Activated T-cell treated with anti-CD3 and anti-CD28 coated beads, Interleukin-2, amount 50 U/mL, for 48 hours (primary cell): ENCODE data around the gene PXDC1.

Experiments used
- DNase-seq, 2 experiments: peaks; one replicate each; pipeline ENCODE4 v3.0.0-alpha.2; 2020

PXDC1 gene

DNA sequence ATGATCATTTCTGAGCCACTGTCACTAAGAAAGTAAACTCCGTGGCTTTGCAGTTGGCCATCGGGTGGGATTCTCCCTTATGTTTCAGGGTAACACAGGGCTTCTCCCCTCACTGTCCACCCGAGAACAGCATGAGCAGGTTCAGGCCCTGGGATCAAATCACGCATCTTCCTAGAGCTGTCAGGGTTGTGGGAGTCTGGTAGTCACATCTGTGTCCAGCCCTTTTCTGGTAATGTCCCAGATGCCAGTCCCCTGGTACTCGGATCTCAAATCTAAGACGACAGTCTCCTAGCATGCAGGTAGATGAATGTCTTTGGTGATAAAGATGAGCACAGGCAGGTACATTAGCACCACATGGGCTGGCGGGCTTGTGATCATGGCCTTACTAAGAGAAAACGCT lies 4.8 kb downstream of the PXDC1 start:
- DNase-seq: no peak

DNA sequence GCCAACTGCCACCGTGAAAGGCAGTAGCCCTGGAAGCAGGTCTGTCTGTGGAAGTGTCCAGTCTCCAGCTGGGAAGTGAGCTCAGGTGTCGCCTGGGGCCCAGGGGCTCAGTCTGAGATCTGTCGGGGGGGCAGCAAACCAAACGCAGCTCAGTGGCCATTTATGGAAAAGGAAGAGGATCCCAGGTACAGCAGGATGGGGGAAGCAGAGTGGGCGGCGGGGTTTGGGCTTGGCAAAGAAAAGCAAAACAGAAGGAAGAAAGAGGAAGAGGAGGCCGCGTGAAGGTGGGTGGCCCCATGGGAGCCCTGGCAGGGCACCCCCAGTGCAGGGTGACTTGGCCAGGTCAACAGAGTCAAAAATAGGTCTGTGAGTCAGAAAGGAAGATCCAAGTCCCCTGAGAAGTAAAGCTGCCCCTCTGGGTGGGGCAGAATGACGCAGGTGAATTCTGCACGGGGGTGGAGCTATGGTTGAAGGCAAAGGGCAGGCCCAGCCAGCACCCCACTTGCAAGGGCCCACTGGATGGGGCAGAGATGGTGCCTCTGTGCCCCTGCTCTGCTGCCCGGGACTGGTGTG lies 5.3 kb downstream of the PXDC1 start:
- no peak for DNase-seq

DNA sequence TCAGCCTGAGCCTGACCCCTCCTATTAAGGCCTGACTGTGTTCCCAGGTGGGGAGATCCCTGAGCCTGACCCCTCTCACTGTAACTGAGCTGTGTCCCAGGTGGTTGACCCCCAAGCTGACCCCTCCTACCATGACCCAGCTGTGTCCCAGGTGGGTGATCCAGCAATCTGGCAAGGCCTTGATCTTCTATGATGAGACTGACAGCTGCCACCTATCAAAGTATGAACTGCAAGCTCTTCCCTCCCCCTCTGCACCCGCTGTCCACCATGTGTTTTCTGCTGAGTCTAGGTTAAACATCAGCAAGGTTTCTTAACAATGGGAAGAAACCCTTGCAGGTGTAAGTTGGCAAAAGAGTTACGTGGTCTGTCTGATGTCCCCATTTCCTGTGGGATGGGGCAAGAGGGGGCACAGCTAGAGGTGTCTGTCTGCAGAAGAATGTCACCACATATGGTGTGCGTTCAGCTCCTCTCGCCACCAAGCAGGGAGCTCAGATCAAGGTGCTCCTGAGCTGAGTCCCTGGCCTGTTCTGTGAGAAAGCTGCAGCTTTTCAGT lies 5.9 kb downstream of the PXDC1 start:
- DNase-seq: no peak

DNA sequence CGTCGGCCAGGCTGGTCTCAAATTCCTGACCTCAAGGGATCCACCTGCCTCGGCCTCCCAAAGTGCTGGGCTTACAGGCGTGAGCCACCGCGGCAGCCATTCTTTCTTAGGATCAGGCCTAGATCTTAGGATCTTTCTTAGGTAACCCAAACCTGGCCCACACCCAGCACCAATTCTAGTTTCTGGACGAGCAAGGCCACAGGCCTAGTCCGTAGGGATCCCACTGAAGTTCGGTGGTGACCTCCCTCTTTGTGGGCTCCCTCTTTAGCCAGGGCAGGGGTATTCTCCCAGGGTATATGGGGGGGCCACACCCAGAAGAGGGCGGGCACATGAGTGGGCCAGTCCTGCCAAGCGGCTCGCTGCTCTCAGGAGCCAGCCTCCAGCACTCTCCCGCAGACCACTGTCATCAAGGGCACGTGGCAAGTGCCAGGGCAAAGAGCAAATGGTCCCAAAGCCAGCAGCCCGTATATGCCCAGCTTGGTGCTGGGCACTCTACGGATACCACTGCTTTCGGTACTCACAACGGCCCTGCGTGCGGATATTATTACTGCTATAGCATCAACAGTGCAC lies 6.5 kb downstream of the PXDC1 start:
- no peak for DNase-seq

DNA sequence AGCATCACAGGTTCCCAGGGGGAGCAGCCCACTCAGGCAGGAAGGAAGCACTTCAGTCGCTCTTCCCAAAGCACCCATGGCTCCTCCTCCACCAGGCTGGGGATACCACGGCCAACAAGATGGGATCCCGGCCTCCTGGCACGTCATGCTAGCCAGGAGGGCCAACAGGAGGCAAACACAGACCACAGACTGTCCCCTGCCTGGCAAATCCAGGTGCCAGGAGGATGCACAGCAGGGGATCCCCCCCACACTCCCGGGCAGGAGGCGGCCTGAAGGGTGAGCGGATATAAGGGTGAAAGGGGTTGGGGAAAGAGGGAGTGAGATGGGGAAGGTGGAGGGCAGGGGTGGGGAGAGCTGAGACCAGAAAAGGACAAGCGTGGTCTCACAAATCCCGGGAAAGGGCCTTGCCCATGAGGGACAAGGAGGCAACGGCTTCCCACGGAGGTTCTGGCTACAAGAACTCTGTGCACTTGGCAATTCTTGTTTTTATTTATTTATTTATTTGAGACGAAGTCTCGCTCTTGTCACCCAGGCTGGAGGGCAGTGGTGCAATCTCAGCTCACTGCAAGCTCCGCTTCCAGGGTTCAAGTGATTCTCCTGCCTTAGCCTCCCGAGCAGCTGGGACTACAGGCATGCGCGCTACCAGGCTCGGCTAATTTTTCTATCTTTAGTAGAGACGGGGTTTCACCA lies 7.2 kb downstream of the PXDC1 start:
- no peak for DNase-seq

DNA sequence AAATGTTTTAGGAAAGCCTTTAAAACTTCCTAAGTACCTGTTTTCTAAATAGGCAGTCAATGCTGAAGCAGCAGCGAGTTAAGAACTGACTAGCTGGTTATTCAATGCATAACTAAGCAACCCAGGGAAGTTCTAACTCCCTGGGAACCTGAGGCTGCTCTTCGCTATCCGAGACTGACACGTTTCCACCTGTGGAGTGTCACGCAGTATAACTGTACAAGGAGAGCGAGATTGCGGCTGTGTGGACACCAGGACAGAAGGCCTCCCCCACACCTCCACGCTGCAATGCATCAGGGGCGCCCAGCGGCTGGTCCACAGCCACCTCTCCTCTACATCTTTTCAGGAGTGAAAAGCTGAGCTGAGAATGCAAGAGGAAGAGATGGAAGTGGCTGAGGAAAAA lies 8.0 kb downstream of the PXDC1 start:
- no peak for DNase-seq

DNA sequence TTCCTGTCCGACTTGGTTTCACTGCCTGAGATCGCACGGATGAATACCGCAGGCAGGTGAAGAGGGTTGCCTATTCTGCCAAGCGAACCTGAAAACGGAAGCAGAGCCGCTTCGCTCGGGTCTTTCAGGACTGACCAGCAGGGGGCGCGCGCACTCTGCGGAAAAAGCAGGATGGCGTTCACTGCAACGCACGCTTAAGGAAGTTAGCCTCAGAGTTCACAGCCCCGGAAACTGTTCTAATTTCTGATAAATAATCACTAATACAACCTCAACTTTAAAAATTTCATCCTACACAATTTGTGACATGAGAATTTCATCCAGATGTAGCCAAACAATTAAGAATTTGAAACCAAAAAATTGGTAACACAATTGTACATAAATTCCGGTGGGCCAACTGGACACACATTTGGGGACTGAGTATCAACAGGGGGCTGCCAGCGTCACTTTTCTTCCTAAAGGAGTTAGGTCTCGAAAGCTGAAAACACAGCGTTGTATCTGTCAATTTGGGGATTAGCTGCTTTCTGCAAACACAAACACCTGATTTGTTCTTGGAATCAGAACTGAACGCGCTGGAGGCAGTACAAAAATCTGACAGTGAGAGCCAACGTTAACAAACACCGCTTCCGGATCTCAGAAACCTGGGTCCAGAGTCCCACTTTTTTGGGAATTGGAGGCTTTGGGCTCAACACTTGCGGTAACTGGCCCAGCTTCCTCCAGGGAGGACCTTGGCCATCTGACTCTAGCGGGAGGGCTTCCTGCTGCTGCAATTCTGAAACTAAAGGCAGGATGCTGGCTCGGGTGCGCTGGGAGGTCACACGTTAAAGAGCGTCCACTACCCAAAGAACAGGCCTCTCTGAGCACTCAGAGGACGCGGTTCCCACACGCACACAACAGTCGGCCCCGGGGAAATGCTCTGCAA lies 8.8 kb downstream of the PXDC1 start:
- peak; percentile 93 to 95 for DNase-seq

DNA sequence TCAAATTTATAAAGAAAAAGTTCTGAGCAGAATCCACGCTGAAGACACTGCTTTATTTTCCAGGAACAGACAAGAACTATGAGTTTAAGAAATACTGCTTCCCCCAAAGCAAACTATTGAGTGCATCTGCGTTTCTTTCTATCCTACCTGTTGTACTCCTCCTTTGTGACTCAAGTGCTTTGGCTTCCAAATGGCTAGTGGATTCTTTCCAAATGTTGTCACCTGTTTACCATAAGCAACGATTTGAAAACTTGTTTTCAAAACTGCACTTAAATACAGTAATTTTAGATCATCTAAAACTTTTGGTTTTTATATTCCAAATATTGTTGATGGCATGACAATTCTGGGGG lies 9.5 kb downstream of the PXDC1 start:
- DNase-seq: no peak

DNA sequence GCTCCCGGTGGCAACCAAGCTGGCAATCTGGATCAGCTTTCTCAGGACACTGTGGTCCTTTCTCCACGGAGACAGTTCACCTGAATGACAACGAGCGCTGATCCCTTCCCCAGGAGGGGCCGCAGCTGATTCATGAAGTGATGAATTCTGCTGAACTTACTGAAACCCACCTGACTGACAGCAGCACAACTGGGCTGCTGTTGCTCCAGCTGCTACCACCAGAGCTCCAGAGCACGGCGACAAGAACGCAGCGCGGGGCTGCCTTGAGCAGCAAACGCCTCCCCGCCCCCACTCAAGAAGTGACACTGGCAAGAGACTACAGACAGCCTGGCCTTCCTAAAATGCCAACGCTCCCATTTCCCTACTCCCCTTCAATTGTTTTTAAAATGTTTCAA lies 10.0 kb downstream of the PXDC1 start:
- no peak for DNase-seq

DNA sequence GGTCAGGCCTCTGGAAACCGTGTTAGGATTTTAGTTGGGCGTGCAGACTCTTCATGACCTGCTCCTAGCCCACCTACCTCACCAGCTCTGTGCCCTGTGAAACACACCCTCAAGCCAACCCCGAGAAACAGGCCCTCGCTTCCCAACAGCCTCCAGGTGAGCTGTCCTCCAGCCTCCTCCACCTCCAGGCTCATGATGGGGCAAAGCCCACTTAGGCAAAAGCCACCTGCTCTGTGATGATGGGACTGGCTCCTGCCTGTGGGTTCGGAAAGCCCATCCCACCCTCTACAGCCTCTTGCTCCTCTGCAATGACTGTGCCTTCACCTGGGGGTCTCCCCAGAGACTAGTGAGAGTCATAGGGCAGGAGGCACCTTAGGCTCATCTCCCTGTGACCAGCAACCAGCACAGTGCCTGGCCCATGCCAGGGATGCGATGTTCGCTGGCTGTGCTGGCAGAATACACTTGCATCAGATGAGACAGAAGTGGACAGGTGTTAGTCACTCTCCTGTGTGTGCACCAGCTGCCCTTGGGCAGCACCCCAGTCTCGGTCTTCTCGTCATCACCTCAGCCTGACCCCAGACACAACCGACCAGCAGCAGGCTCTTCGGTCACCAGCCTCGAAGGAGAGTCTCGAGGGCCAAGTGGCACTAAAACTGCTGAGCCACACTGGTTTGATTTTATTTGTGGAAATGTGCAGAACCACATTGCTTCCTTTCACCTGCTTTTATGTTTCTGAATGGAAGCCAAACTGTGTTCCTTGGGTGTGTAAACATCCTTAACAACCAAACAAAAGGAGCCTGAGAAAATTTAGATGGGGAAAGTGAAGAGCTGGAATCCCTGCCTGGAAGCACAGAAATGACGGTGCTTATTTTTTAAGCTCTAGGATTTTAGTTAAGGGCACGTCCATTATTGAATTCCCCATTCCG lies 10.7 kb downstream of the PXDC1 start:
- DNase-seq: no peak

DNA sequence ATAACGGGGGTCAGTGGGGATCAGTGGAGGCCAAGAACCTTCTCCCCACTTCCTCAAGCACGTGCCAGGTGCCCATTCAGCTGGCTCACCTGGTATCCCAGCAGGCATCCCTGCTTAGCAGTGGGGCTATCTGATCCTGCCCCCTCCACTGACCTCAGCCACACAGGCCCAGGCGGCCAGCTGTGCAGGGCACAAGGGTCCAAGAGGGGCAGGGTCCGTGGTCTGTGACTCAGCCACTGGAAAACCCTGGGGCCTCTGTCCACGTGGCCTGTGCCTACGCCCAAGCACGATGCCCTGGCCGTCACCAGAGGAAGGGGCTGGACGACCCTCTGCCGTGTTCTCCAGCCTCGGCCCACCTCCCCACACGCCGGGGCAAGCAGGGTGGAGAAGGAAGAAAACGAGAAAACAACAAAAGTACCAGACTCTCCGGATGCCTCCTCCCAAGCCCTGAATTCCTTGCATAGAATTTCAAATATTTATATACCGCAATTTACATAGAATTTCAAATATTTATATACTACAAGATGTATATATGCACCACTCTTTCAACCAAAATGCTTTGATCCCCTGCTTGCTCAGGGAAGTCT lies 12.1 kb downstream of the PXDC1 start:
- DNase-seq: no peak

DNA sequence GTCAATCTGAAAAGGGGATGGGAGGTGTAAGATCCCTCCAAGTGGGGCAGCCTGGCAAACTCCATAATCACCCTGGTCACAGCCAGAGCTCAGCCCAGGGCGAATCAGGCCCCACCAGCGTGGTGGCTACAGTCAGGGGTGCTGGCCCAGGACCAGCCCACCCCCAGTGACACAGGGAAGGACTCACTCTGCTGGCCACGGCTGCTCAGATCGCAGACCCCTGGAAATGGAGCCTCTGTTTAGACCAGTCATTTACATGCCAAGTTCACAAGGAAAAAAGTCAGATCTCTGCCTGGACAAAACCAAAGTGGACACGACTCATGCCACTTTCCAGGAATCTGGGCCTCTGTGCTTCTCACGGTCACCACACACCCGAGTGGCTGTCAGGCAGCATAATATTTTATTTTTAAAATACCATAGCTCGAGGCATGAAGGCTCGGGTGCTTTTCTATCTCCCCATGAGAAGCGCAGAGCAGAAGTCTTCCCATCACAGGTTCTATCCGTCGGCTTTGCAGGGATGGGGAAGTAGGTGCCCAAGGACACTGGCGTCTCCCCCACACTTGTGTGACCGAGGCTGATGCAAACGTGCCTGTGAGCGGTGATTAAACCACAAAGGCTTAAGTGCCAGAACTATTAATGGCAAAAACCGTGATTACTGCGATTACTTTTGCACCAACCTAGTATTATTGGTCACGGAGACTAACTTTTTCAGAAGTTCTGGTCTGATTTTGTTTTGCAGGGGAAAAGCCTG lies 13.0 kb downstream of the PXDC1 start:
- DNase-seq: no peak

DNA sequence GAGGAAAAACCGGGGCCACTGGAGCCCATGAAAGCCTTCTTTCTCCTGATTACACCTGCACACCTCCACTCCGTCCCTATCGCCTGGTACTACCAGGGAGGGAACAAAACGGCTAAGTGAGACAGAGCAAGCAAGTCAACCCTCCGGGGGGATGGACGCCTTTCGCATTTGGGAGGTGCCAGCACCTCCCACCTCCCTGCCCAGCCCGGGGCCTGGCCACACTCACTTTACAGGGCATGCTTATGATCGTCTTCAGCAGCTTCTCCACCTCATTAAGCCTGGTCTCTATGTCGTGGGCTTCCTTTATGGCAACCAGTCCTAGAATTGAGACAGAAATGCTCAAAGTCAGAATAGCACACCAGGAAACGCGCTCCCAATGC lies 13.7 kb downstream of the PXDC1 start:
- no peak for DNase-seq

DNA sequence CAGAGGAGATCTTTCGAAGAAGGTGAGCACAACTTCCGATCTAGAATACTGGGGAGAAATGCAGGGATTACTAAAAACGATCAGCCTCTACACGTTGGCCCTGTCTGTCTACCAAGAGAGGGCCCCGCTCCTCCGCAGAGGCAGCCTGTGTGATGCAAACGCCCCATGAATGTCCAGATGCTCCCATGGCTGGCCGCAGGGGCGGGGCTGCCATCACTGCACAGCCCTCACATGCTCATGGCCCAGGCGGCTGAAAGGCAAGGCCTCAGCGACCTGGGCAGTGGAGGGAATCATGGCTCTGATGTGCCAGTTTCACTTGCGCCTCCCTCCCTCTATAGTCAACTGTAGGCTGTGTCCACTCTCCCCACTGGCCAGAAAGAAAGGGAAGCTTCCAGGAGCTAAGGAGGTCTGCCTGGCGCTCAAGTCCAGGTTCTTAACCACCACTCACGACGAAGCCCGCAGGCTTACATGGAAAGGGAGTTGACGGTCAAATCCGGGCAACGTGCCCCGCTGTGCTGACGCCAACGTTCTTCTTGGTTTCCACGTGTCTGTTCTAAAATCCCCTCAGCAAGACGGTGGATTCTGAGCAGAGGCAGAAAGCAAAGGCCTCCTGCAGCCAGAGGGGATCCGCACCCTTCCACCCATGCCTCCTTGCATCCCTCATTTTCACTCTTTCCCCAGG lies 14.2 kb downstream of the PXDC1 start:
- DNase-seq: no peak

DNA sequence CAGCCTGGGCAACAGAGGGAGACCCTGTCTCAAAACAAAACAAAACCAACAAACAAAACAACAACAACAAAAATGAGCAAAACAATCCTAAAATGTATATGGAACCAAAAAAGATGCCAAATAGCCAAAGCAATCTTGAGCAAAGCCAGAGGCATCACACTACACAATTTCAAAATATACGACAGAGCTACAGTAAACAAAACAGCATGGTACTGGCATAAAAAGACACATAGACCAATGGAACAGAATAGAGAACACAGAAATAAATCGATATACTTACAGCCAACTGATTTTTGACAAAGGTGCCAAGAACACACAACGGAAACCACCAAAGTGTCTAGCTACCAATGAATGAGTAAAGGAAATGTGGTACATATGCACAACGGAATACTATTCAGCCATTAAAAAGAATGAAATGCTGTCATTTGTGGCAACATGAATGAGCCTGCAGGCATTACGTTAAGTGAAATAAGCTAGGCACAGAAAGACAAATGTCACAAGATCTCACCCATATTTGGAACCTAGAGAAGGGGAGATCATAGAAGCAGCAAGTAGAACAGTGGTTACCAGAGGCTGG lies 16.4 kb downstream of the PXDC1 start:
- DNase-seq: no peak

DNA sequence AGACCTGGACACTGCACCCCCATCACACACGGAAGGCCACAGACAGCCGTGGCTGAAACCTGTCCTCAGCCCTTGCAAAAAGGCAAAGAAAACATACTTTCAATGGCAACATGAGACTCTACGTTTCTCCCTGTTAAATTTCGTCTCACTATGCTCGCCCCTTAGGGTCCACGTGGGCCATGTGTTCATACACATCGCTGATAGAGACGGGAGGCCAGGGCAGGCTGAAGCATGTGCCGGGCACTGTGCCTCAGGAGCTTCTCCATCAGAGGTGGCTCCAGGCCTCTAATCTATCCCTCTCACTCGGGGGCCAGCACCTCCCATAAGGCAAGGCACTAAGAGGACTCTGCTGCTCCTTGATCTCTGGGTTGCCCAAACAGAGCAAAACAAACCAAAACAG lies 17.5 kb downstream of the PXDC1 start:
- DNase-seq: no peak

DNA sequence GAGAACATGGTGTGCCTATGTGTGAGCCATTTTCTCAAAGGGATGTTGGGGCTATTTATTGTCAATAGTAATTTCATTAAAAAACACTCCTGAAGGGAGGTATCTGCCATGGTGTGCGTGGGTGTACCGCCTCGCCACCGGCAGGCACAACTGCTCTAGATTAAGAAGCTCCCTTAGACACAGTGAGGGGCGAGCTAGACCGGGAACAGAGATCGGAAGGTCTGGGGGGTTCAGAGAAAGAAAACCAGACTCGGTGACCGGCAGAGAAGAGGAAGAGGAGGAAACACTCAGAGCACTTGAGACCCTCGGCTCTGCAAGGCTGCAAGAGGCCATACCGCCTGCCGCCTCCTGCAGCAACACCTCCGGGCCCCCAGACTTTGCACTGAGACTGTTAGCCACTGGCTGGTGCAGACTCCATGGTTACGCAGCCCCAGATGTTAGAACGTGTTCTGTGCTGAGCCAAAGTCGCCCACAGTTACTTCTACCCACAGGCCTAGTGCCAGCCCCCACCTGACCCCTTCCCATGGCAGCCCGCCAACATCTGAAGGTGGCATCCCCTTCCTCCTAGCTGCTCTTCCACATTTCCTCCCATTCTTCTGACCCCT lies 18.1 kb downstream of the PXDC1 start:
- DNase-seq: no peak

DNA sequence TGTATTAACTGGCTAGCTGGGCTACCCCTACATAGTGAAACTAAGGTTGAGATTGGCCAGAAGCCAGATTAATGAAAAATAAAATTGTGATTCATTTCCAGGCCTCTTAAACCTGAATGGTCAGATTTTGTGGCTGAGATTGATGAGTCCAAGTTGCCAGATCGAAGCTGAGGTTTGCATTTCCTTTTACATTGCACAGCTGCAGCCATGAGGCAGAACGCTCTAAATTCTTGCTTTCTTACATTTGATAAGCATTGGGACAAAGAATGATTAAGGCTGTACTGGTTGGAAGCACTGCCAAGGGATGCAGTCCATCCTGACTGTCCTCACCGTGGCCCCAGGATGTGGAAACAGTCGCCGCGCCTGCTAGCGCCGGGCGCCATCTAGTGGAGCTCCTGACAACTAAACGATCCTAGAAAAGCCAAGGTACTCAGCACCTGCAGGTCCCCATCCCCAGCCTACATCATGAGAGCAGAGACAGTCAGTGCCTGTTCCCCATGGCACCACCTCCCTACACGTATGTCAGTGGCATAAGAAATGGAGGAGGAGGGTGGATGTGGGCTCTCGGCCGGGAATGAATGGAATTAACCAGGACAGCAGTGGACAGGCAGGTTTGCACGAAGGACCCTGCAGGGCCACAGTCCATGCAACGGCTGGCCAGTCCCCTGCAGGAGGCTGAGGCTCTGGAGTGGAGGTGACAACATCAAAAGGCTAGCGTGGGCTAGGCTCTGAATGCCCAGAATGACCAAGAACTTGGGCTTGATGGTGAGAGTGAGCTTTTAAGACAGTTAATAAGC lies 19.0 kb downstream of the PXDC1 start:
- peak; percentile 71 to 75 for DNase-seq

DNA sequence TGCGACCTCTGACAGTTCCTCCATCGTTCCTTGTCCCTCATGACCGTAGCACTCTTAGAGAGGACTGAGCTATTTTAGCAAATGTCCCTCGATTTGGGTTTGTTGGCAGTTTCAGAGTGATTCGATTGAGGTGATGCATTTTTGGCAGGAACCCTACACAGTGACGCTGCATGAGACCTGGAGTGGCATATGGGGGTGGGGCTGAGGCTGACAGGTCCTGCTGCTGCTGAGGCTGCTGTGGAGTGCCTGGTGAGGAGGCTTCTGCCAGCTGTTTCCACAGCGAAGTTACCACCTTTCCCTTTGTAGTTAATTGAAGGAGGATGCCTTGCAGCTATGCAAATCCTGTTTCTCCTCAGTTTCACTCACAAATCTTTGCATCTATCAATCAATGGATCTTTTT lies 19.8 kb downstream of the PXDC1 start:
- DNase-seq: no peak
